Fibroblast of skin of right quadriceps (primary cell): Measurements from ENCODE around the gene IGFBP3.

Experiments used
- DNase-seq: peaks from one replicate; pipeline ENCODE4 v3.0.0-alpha.2; 2013

IGFBP3 gene

GRCh38 chr7:45872116-45873034, 48.7 kb downstream of the IGFBP3 start:
- no peak for DNase-seq

- DNase-seq, result peak; percentile 60
These were observed 51.6 kb downstream of the IGFBP3 start for GRCh38 chr7:45869426-45869825.

- no peak for DNase-seq
These were observed 53.6 kb downstream of the IGFBP3 start for GRCh38 chr7:45867471-45867870.

GRCh38 chr7:45865594-45866410, 55.3 kb downstream of the IGFBP3 start:
- DNase-seq, result no peak

- DNase-seq, result no peak
These were observed 57.4 kb downstream of the IGFBP3 start for GRCh38 chr7:45863715-45864114.
